ENCODE data around the gene DLG1.

Gene DLG1

GRCh38 chr3:197000211-197000610 is 298.2 kb downstream of the DLG1 start:
- in situ Hi-C loops (cut with MboI; ENCODE audit: low sequenced_read_pairs, unreplicated experiment): loop anchor here (25.0 kb wide), 1 partner anchor 187 kb away; no protein-coding TSS in a partner anchor
- TF ChIP-seq, protein P1, sequence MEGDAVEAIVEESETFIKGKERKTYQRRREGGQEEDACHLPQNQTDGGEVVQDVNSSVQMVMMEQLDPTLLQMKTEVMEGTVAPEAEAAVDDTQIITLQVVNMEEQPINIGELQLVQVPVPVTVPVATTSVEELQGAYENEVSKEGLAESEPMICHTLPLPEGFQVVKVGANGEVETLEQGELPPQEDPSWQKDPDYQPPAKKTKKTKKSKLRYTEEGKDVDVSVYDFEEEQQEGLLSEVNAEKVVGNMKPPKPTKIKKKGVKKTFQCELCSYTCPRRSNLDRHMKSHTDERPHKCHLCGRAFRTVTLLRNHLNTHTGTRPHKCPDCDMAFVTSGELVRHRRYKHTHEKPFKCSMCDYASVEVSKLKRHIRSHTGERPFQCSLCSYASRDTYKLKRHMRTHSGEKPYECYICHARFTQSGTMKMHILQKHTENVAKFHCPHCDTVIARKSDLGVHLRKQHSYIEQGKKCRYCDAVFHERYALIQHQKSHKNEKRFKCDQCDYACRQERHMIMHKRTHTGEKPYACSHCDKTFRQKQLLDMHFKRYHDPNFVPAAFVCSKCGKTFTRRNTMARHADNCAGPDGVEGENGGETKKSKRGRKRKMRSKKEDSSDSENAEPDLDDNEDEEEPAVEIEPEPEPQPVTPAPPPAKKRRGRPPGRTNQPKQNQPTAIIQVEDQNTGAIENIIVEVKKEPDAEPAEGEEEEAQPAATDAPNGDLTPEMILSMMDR (IDR thresholded peaks at IDR 0.05; ENCODE audit: borderline replicate concordance, control extremely low read depth, extremely low read depth, insufficient read depth, missing control alignments): no peak
- no peak for DNase-seq (ENCODE audit: low spot score)

DNA sequence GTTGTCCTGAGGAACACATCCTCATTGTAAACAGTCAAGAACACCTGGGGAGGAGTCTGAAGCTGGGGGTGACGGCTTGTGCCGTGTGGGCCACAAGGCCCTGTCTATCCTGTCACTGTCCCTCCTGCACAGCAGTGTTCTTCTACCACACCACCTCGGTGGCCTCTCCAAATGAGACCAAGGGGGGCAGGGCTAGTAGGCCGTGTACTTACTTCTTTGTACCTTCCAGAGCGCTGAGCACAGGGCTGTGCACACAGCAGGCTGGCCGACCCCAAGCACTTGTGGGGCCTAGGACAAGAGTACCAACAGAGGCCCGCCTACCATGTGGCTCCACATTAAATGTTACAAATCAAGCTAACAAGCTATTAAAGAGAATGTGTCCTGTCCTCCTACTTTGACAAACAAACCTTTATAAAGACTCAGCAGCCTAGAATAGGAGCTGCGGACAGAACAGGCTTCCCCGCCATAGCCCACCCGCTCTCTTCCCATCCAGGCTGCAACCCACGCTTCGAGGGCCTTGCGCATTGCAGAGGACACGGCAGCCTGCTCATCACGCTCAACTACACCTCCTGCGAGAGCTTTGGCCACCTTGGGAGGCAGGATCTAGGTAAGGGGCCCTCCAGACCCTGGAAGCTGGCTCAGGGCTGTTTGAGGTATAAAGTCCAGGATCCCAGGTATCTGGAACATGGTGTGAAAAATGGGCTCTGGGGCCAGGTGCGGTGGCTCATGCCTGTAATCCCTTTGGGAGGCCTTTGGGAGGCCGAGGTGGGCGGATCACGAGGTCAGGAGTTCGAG is 299.2 kb downstream of the DLG1 start:
- TF ChIP-seq, protein P1 (IDR thresholded peaks at IDR 0.05; ENCODE audit: borderline replicate concordance, control extremely low read depth, extremely low read depth, insufficient read depth, missing control alignments): no peak
- no peak for DNase-seq (ENCODE audit: low spot score)
- in situ Hi-C loops (cut with MboI; ENCODE audit: low sequenced_read_pairs, unreplicated experiment): loop anchor here (25.0 kb wide), 1 partner anchor 513 kb away; no protein-coding TSS in a partner anchor

DNA sequence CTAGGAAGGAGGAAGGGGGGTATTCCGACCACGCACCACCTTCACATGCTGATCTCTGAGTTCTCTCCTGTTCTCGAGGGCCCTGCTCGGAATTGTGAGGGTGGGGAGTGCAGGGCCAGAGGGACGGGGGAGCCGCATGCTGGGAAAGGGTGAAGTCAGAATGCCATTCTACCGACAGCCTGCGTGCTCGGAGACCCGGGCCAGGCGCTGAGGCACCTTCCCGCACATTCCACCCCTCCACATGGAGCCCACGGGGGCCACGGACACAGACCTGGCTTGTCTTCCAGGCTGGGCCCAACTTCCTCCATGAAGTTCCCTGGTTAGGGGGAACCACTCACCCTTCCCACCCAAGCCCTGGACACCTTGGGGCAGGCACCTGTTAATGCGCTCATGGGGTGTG is 301.1 kb downstream of the DLG1 start:
- TF ChIP-seq, protein P1 (IDR thresholded peaks at IDR 0.05; ENCODE audit: borderline replicate concordance, control extremely low read depth, extremely low read depth, insufficient read depth, missing control alignments): no peak
- in situ Hi-C loops (cut with MboI; ENCODE audit: low sequenced_read_pairs, unreplicated experiment): loop anchor here (25.0 kb wide), 1 partner anchor 515 kb away; no protein-coding TSS in a partner anchor
- DNase-seq (ENCODE audit: low spot score): no peak

- in situ Hi-C loops (cut with MboI; ENCODE audit: low sequenced_read_pairs, unreplicated experiment): loop anchor here (25.0 kb wide), 1 partner anchor 516 kb away; no protein-coding TSS in a partner anchor
- TF ChIP-seq, protein P1 (IDR thresholded peaks at IDR 0.05; ENCODE audit: borderline replicate concordance, control extremely low read depth, extremely low read depth, insufficient read depth, missing control alignments): no peak
Measured at GRCh38 chr3:196996454-196997265, 301.8 kb downstream of the DLG1 start.

DNA sequence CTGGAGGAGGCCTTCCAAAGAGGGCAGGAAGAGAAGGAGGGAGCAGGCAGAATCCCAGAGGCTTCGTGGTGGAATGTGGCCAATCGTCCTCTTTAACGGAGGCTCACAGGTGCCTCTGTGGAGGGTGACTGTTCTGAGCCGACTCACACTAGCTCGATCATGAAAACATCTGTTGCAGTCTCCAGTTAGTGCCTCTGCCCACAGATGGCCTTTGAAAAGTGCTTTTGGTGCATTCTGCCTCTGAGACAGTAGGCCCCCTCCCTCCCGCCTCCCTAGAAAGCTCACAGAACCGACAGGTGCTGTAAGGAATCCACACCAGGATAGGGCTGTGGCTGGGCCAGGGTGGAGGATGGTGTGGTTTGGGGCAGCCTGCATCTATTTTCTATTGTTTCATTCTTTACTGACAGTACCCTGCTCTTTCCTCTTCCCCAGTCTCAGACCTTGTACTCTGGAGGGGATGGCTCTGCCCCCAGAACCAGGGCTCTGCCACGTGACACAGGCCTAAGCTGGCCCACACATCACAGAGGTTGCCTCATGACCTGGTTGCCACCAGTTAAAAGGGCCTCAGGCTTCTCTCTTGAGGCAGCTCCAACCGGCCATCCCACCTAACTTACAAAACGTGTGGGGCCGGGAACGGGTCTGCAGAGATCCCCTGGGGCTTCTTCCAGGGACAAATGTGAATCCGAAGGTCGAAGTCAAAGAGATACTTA is 302.6 kb downstream of the DLG1 start:
- TF ChIP-seq, protein P1 (IDR thresholded peaks at IDR 0.05; ENCODE audit: borderline replicate concordance, control extremely low read depth, extremely low read depth, insufficient read depth, missing control alignments): no peak
- DNase-seq (ENCODE audit: low spot score): no peak
- in situ Hi-C loops (cut with MboI; ENCODE audit: low sequenced_read_pairs, unreplicated experiment): loop anchor here (25.0 kb wide), 1 partner anchor 516 kb away; no protein-coding TSS in a partner anchor

More at GRCh38 chr3:196996454-196997265, 301.8 kb downstream of the DLG1 start:
- no peak for DNase-seq (ENCODE audit: low spot score)

- in situ Hi-C loops (cut with MboI; ENCODE audit: low sequenced_read_pairs, unreplicated experiment): loop anchor here (25.0 kb wide), 1 partner anchor 517 kb away; no protein-coding TSS in a partner anchor
- TF ChIP-seq, protein P1 (IDR thresholded peaks at IDR 0.05; ENCODE audit: borderline replicate concordance, control extremely low read depth, extremely low read depth, insufficient read depth, missing control alignments): no peak
- no peak for DNase-seq (ENCODE audit: low spot score)
Measured at GRCh38 chr3:196995027-196995426, 303.4 kb downstream of the DLG1 start.

Measured in GM13976 (cell line).